Globus pallidus (tissue), 1 donor: ENCODE measurements around the gene CAND2.
"Not testable (repeated sequence)": the region's sequence is repeated elsewhere in the genome, so short reads cannot be mapped to it uniquely, and the experiment has no call there.

ENCODE experiments used
- DNase-seq: peaks from one replicate; pipeline ENCODE4 v3.0.0-alpha.2; 2015; ENCODE audit warnings: low spot score

CAND2 gene

DNA sequence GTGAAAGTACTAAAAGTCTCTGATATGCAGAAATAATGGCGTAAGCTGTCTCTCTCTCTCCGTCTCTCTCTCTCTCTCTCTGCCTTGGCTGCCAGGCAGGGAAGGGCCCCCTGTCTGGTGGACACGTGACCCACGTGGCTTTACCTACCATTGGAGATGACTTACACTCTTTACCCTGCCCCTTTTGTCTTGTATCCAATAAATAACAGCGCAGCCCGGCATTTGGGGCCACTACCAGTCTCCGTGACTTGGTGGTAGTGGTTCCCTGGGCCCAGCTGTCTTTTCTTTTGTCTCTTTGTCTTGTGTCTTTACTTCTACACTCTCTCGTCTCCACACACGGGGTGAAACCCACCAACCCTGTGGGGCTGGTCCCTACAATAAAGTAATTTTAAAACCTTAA, 25.2 kb upstream of the CAND2 start:
- no peak for DNase-seq

GRCh38 chr3:12772462-12772861, 24.0 kb upstream of the CAND2 start:
- DNase-seq = no peak

DNA sequence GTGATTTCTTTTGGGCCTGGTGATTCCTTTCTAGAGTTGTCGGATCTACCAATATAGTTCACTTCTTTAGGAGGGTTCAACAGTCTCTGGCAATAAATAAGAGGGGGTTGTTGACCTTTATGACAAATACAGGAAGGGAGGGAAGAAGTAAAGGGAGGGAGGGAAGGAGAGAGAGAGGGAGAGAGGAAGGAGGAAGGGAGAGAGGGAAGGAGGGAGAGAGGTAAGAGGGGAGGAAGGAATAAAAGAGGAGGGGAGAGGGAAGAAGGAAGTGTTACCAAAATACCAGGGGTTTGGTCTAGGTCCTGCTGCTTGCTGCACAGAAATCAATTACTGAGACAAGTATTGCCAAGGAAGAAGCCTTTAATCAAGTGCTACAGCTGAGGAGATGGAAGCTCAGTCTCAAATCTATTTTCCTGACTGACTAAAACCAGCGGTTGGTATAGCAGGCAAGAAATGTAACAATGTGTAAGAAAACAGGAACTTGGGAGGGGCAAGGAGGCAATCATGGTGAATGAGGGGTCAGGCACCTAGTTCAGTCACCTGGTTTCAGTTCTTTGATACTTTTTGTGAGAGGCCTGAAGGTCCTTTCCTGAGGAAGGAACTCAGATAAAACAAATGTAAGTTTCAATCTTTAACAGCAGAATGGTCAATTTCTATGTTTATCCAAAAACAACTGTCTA, 23.3 kb upstream of the CAND2 start:
- DNase-seq = no peak

GRCh38 chr3:12773710-12774086, 22.8 kb upstream of the CAND2 start:
- no peak for DNase-seq

DNA sequence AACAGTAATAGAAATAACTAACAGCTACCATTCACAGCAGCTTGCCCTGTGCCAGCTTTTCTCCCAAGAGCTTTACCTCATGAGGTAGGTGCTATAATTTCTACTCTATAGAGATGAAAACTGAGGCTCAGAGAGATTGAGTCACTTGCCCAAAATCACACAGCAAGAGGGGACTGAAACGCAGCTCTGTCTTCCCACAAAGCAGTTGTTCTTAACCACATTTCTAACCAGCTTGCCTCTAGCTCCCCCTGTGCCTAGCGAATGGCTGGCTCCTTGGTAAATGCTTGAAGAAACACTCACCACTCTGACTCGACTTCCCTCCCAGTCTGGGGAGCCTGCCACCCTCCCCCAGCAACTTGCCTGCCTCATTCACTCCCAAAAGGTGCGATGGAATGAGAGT, 21.9 kb upstream of the CAND2 start:
- no peak for DNase-seq

DNA sequence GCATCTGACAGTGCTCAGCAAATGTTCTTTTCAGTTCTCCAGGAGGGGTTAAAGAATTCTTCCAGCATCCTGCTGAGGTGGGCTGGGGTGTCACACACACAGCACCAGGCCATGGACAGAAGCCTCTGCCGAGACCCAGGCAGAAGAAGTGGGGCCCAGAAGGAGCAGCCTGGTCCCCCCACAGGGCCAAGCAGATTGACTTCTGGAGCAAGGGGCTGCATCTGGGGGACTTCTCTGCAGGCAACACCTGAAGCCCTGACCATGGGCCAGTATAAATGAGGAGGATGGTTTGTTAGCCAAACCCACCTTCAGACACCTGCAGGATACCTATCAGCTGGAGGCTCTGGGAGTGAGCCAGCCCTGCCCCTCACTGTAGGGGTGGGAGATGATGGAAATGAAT, 21.3 kb upstream of the CAND2 start:
- no peak for DNase-seq

GRCh38 chr3:12775970-12776369, 20.5 kb upstream of the CAND2 start:
- DNase-seq = not testable (repeated sequence)

- DNase-seq = no peak
Observed at GRCh38 chr3:12777171-12777570, 19.3 kb upstream of the CAND2 start.

- DNase-seq = no peak
Observed at GRCh38 chr3:12780751-12781150, 15.7 kb upstream of the CAND2 start.

DNA sequence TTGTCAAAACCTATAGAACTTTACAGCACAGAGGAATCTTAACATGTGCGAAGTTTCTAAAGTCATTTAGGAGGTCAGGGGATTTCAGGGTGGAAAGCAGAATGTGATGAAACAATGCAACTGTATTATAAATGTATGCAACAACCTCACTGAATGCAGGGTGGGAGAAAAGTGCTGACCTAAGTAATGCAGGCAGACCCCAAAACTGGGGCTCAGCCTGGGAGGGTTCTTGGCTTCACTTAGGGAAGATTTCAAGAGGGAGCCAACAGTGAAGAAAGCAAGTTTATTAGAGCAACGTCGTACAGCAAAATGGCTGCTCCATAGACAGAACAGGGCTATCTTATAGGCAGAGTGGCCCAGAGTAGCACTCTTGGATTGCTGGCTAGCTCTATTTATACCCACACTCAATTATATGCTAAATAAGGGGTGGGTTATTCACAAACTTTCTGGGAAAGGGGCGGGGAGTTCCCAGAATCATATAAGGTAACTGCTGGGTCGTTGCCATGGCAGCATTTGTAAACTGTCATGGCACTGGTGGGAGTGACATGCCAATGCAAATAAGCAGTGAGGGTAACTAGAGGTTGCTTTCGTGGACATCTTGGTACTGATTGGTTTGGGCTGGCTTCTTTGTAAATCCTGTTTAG, 14.2 kb upstream of the CAND2 start:
- no peak for DNase-seq

DNA sequence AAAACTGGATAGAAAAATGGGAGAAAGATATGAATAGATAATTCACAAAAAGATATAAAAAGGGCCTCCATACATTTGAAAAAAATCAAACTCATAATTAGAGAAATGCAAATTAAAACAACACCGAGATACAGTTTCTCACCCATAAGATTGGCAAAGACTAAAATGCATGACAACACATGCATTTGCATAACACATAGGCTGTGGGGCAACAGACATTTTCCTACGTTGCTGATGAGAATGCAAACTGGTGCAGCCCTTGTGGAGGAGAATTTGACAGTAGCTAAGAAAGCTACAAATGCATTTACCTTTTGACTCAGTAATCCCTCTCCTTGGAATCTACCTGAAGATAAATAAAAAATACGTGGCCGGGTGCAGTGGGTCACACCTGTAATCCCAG, 11.4 kb upstream of the CAND2 start:
- no peak for DNase-seq

DNA sequence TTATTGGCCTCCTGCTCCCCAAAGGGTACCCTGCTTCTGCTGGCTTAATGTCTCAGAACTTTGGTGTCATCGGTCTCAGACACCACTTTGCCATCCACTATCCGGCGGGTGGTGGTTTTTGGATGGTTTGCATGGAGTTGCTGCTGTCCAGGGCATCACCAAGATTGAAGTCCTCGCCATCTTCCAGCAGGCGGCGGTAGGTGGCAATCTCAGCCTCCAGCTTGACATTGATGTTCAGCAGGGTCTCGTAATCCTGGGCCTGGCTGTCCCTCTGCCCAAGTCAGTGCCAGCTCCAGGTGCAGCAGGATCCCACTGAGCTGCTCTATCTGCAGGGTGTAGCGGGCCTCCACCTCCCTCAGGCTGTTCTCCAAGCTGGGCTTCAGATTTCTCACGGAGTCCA, 9.1 kb upstream of the CAND2 start:
- DNase-seq = peak; percentile 54

- DNase-seq = not testable (repeated sequence)
Observed at GRCh38 chr3:12787967-12788690, 8.4 kb upstream of the CAND2 start.

DNA sequence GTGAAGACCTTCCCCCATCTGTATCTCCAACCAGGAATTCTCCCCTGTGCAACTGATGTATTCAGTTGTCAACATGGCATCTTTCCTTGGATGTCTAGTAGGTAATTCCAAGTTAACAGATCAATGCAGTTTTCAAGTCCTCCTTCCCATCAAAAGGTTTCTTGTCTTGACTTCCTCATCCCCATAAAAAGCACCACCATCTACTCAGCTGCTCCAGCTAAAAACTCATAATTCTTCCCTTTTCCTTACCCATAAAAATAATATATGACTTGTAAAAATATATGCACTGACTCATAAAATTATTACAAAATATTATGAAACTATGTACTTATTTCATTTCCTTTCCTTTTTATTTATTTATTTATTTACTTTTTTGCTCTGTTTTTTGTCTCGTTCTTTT, 5.0 kb upstream of the CAND2 start:
- no peak for DNase-seq

- DNase-seq = no peak
Observed at GRCh38 chr3:12793701-12794100, 2.8 kb upstream of the CAND2 start.

- no peak for DNase-seq
Observed at GRCh38 chr3:12797124-12797891, 828 bp downstream of the CAND2 start.

GRCh38 chr3:12797892-12798558, 1.5 kb downstream of the CAND2 start:
- DNase-seq = no peak

DNA sequence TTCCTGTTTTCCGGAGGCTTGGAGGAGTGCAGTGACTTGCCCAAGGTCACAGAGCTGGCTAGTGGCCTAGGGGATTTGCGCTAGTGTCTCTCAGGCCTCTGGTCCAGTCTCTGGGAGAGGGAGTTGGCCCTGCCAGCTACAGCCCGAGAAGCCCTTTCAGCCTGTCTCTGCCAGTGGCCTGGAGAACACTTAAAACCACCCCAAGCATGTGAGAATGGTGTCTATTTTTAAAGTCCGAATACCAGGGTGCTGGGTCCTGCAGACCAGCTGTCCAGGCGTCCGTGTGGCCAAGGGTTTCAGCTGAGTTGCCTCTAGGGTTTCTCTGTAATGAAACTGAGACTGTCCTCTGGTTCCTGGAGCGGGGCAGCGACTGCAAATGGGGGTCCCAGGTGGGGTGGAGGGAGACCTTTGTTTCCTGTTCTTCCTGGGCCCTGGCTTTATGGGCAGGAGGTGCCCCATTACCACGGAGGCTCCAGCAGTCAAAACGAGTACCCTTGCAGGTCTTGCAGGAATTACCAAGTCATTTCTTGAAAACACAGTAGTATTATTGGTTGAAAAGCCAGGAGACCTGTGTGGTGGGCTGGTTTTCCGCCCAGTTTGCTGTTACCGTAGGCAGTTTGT, 2.2 kb downstream of the CAND2 start:
- no peak for DNase-seq

GRCh38 chr3:12799525-12800440, 3.3 kb downstream of the CAND2 start:
- DNase-seq = no peak

DNA sequence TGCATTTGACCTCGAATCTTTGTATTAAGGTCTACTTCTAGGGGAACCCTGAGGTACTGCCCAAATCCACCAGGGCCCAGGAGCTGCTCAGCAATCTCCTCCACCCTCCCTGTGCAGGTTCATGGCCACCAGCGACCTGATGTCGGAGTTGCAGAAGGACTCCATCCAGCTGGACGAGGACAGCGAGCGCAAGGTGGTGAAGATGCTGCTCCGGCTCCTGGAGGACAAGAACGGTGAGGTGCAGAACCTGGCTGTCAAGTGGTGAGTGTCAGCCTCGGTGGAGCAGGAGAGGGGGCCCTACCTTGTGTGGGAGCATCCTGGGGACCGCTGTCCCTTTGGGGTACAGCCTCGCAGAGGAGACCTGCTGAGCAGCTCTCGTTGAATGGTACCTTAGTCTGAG, 6.9 kb downstream of the CAND2 start:
- no peak for DNase-seq

DNA sequence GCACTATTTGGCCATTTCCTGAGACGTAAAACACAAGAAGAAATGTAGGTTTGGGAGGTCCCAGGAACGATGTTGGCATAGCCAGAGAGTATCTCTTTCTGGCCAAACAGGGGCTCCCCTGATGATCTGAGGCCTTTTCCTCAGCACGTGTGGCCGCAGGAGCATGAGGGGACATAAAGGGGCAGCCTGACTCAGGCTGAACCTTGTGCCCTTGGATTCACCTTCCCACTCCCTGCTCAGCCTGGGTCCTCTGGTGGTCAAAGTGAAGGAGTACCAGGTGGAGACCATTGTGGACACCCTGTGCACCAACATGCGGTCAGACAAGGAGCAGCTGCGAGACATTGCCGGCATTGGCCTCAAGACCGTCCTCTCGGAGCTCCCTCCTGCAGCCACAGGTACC, 10.6 kb downstream of the CAND2 start:
- DNase-seq = no peak
